Pancreas (tissue), 10 donors: Measurements from ENCODE around the gene C6orf52. TPM values are rescaled to one million over a fixed set of nuclear protein-coding genes. Genes with fewer than 3 reads are reported as not detected.
A peak's percentile ranks its signal among the peaks of the same experiment; 100 is the strongest.

Experiments used
- ATAC-seq, 4 donors: fragments of 200-7000 bp; cut with Tn5 transposase; one replicate each; pipeline versions ENCODE4 v1.8.0 to v1.9.1; 2020; ENCODE audit warnings: mild to moderate bottlenecking in 4 of 4, moderate library complexity in 4 of 4
- DNase-seq, 6 donors: peaks; one replicate each; pipeline ENCODE4 v3.0.0-alpha.2; 2020
- FAIRE-seq: peaks from 2 replicates; lab custom pipeline; 2012; peaks lifted over from hg19 to GRCh38; lab: Jason Lieb, UNC
- H3K27ac ChIP-seq, 4 donors: fragments of 200-600 bp; sonication (generic); 1 replicate in 3 of 4; 2 replicates in 1 of 4; pipeline versions ENCODE4 v1.5.0 to v1.8.0; 2020
- H3K27me3 ChIP-seq, 4 donors: fragments of 200-600 bp; one replicate each; pipeline ENCODE4 v1.8.0; 2021
- H3K36me3 ChIP-seq, 3 donors: fragments of 200-600 bp; sonication (generic) in 1 of 3; one replicate each; pipeline versions ENCODE4 v1.5.0 to v1.8.0; 2020 to 2021
- H3K4me1 ChIP-seq, 3 donors: fragments of 200-600 bp; one replicate each; pipeline ENCODE4 v1.8.0; 2021
- H3K4me3 ChIP-seq, 4 donors: fragments of 200-600 bp; sonication (generic) in 2 of 4; one replicate each; pipeline versions ENCODE4 v1.5.0 to v1.8.0; 2020 to 2021
- H3K9me3 ChIP-seq, 4 donors: fragments of 200-600 bp; one replicate each; pipeline ENCODE4 v1.8.0; 2021
- WGBS, 2 donors: extraction: QIAGEN DNeasy Blood & Tissue Kit; methylation state at CpG; one replicate each; pipeline ENCODE4 v1.1.7; 2013; 5-methylcytosine and 5-hydroxymethylcytosine counted together
- intact Hi-C, 3 donors: fragments of 100-400 bp; cut with DNase I; formaldehyde crosslinking; loops; one replicate each; pipeline versions ENCODE4 v1.11.1 to v1.14.2; 2022
- polyA plus RNA-seq, 2 donors: library from polyadenylated mRNA; stranded (reverse); fragments of 200-250 nt; gene quantifications; one replicate each; pipeline ENCODE4 v1.2.3, GENCODE V29; 2013
- total RNA-seq, 6 donors: library from RNA; stranded (reverse); fragmentation: NEBNext Ultra II Directional in 4 of 6; extraction: Animal tissue kit (Norgen Biotek cat#: 25700) in 4 of 6; gene quantifications; one replicate each; pipeline versions ENCODE4 v1.2.1 to v1.2.4, GENCODE V29; 2021 to 2023
- TF ChIP-seq, protein P1 (sequence below), 4 donors: fragments of 200-600 bp; sonication (generic) in 3 of 4; IDR thresholded peaks; one replicate each; pipeline versions ENCODE4 v1.5.0 to v1.8.0; 2021; ENCODE audit warnings: antibody characterized with exemption in 4 of 4
- donor health status: healthy with polysubstance abuse.
- donor health status: DM: no; HTN: no; CAD: no; lungs with moderate emphysema.
- donor health status: DM: no; HTN: no; CAD: no.
- donor health status: control.
- donor health status: control.
- donor health status: Bipolar disorder and iron deficiency.
- donor health status: DM: yes; HTN: yes; CAD: no.
- donor health status: DM: no; HTN: no; CAD: no.
- donor health status: DM: no; HTN: no; CAD: no.
- donor health status: DM: yes; HTN: yes; CAD: no.

Gene C6orf52
- total and polyA plus RNA-seq, 8 donors, result 0.62 to 2.7 (median 0.95) TPM

DNA sequence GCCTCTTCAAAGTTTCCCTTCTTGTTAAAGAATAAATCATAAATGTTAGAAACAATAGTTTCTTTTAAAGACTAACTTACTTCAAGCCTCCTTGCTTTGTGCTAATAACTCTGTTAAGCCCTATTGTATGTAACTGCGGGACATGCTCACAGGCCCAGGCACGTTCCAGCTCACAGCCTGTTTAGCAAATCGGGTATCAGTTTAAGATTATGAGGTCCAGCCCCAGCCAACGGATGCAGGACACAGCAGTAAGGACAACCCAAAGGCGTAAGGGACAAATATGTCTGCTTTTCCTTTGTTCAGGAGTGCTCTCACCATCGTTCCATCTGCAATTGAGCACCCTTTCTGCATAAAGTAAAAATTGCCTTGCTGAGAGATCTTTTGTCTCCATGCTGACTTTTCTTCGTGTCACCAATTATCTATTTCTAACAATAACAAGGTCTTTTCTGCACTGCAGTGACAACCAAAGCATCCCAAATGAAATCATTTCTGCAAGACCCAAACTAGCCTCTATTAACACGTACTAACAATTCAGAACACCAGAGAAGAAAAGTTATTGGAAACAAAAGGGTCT lies 1.4 kb downstream of the C6orf52 start:
- TF ChIP-seq, protein P1, sequence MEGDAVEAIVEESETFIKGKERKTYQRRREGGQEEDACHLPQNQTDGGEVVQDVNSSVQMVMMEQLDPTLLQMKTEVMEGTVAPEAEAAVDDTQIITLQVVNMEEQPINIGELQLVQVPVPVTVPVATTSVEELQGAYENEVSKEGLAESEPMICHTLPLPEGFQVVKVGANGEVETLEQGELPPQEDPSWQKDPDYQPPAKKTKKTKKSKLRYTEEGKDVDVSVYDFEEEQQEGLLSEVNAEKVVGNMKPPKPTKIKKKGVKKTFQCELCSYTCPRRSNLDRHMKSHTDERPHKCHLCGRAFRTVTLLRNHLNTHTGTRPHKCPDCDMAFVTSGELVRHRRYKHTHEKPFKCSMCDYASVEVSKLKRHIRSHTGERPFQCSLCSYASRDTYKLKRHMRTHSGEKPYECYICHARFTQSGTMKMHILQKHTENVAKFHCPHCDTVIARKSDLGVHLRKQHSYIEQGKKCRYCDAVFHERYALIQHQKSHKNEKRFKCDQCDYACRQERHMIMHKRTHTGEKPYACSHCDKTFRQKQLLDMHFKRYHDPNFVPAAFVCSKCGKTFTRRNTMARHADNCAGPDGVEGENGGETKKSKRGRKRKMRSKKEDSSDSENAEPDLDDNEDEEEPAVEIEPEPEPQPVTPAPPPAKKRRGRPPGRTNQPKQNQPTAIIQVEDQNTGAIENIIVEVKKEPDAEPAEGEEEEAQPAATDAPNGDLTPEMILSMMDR (IDR thresholded peaks at IDR 0.05), result no peak
- intact Hi-C loops, result no loop called here
- DNase-seq, result no peak

DNA sequence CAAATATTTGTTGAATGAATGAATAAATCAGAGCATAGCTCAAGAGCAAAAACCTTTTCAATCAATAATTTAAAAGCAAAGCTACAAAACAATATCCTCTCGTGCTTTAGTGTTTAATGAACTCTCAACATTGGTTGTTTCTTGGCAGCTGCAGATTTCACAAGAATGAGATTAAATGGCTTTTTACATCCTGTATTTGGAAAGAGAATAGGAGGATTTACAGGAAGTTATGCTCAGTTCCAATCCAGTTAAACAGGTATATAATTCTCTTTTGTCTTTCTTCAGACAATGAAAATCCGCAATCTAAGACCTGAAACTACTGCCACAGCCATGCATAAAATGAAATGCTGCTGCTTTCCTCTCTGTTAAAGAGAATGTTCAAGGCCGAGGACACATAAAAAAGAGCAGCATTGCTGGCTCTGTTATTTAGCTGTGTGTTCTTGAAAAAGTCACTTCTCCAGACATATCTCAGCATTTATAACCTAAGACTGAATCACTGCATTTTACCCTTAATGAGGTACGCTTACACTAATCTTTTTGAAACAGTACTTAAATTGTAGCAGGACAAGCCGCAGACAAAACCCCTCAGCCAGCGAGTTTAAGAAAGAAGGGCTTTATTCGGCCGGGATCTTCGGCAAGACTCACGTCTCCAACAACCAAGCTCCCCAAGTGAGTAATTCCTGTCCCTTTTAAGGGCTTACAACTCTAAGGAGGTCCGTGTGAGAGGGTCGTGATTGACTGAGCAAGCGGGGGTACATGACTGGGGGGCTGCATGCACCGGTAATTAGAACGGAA lies 3.6 kb downstream of the C6orf52 start:
- intact Hi-C loops, result no loop called here
- DNase-seq (no peak), FAIRE-seq (no peak), ATAC-seq (no peak)
- peaks cover 3 to 18% (median 9%) of the 10 kb centered on the region in 3 donors for H3K4me1 ChIP-seq
- no peaks in the 10 kb centered on the region for H3K36me3 ChIP-seq
- H3K9me3 ChIP-seq, result no peaks in the 10 kb centered on the region
- TF ChIP-seq, protein P1 (IDR thresholded peaks at IDR 0.05), result no peak
- H3K27ac ChIP-seq, result peak overlapping the region in 1 of 4 donors; percentile 18
- H3K4me3 ChIP-seq, result no peak overlapping the region
- 44 to 52% methylated on average over 15 of the region's 15 CpGs for WGBS, 2 donors
- no peaks in the 10 kb centered on the region for H3K27me3 ChIP-seq

More for the DNA sequence above, 1.4 kb downstream of the C6orf52 start:
- Histone ChIP-seq H3K27me3 (no peaks in the 10 kb centered on the region), H3K27ac (no peak overlapping the region), H3K4me3 (peak overlapping the region in 2 of 4 donors; percentile 77 to 89), H3K9me3 (no peaks in the 10 kb centered on the region), H3K4me1 (peaks cover 3 to 29% (median 14%) of the 10 kb centered on the region in 3 donors), H3K36me3 (no peaks in the 10 kb centered on the region)
- WGBS, 2 donors, result 88 to 92% methylated on average over 8 of the region's 8 CpGs
- no peak for ATAC-seq
- no peak for FAIRE-seq

DNA sequence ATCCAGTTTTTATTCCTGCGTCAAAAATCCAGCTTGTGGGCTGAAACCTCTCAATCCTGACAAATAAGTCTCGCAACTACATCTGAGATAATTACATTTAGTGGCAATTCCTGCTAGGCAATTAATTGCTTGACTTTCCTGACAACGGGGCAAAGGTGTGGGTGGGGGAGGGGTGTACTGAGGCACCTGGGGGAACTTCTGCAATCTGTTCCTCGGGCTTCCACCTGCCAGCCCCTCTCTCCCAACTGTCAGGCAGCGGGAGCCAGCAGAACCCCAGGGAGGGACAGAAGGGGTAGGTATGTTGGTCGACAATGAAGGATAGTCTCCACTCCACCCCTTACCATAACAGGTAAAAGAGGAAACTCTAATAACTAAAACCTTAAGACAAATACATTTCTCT lies 6.8 kb downstream of the C6orf52 start:
- DNase-seq (no peak), FAIRE-seq (no peak), ATAC-seq (no peak)
- TF ChIP-seq, protein P1 (IDR thresholded peaks at IDR 0.05), result no peak
- no peaks in the 10 kb centered on the region for H3K9me3 ChIP-seq
- no peaks in the 10 kb centered on the region for H3K36me3 ChIP-seq
- 35 to 39% methylated on average over 6 of the region's 6 CpGs for WGBS, 2 donors
- intact Hi-C loops, result no loop called here
- H3K27ac ChIP-seq, result no peak overlapping the region
- peaks cover 0 to 4% (median 0%) of the 10 kb centered on the region in 3 donors for H3K4me1 ChIP-seq
- H3K27me3 ChIP-seq, result no peaks in the 10 kb centered on the region
- no peak overlapping the region for H3K4me3 ChIP-seq

DNA sequence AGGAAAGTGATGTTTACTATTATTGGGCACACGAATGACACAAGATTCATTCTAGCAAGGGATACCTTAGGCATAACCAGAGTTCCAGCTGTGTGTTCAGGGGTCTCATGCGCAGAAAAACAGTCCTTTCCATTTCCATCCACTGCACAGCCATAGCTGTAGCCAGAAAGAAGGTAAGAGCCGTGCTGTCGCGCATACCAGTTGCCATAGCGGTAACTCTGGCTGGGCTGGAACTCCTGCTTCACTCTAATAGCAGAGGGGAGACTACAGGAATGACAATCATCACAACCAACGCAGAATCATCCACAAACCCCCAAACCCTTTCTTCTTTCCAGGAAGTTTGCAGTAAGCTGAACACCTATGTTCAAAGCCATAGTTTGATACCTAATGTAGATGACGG lies 7.5 kb downstream of the C6orf52 start:
- 70 to 71% methylated on average over 8 of the region's 8 CpGs for whole genome bisulfite sequencing, 2 donors
- H3K4me3 ChIP-seq, result no peak overlapping the region
- TF ChIP-seq, protein P1 (IDR thresholded peaks at IDR 0.05), result no peak
- peaks cover 0 to 2% (median 0%) of the 10 kb centered on the region in 3 donors for H3K4me1 ChIP-seq
- H3K27ac ChIP-seq, result no peak overlapping the region
- no peaks in the 10 kb centered on the region for H3K36me3 ChIP-seq
- DNase-seq (no peak), ATAC-seq (no peak), FAIRE-seq (no peak)
- intact Hi-C loops, result no loop called here
- H3K27me3 ChIP-seq, result no peaks in the 10 kb centered on the region
- H3K9me3 ChIP-seq, result no peaks in the 10 kb centered on the region
